Heart right ventricle (tissue), 16 donors: ENCODE measurements around the gene SMAD7. TPM values are rescaled to one million over a fixed set of nuclear protein-coding genes. Genes with fewer than 3 reads are reported as not detected.

Source experiments
- ATAC-seq, 8 donors: fragments of 200-7000 bp; cut with Tn5 transposase; one replicate each; pipeline ENCODE4 v1.9.1; 2020; ENCODE audit warnings: mild to moderate bottlenecking in 8 of 8, moderate library complexity in 8 of 8, moderate number of reproducible peaks in 1 of 8
- DNase-seq, 2 donors: peaks; one replicate each; pipeline ENCODE4 v3.0.0-alpha.2; 2020
- H3K27ac ChIP-seq, 10 donors: fragments of 200-600 bp; sonication (generic) in 2 of 10; one replicate each; pipeline versions ENCODE4 v1.5.0 to v1.8.0; 2020 to 2022; ENCODE audit warnings: mild to moderate bottlenecking in 3 of 10
- H3K27me3 ChIP-seq, 7 donors: fragments of 200-600 bp; one replicate each; pipeline ENCODE4 v1.8.0; 2021 to 2022; ENCODE audit warnings: mild to moderate bottlenecking in 2 of 7
- H3K36me3 ChIP-seq, 9 donors: fragments of 200-600 bp; sonication (generic) in 1 of 9; one replicate each; pipeline versions ENCODE4 v1.5.0 to v1.8.0; 2020 to 2022; ENCODE audit warnings: mild to moderate bottlenecking in 2 of 9
- H3K4me1 ChIP-seq, 9 donors: fragments of 200-600 bp; sonication (generic) in 1 of 9; one replicate each; pipeline versions ENCODE4 v1.5.0 to v1.8.0; 2020 to 2022; ENCODE audit warnings: mild to moderate bottlenecking in 4 of 9
- H3K4me3 ChIP-seq, 10 donors: fragments of 200-600 bp; sonication (generic) in 2 of 10; one replicate each; pipeline versions ENCODE4 v1.5.0 to v1.8.0; 2020 to 2022; ENCODE audit warnings: mild to moderate bottlenecking in 7 of 10, moderate library complexity in 2 of 10
- H3K9me3 ChIP-seq, 11 donors: fragments of 200-600 bp in 10 of 11; sonication (generic) in 2 of 11; one replicate each; pipeline versions ENCODE4 v1.5.0 to v1.8.0; 2013 to 2022; ENCODE audit warnings: mild to moderate bottlenecking in 2 of 11, control low read depth in 1 of 11, moderate library complexity in 1 of 11
- WGBS, 2 donors: extraction: QIAGEN DNeasy Blood & Tissue Kit; methylation state at CpG; one replicate each; pipeline ENCODE4 v1.1.7; 2013; ENCODE audit warnings: inconsistent platforms in 1 of 2; 5-methylcytosine and 5-hydroxymethylcytosine counted together
- intact Hi-C, 10 donors: fragments of 100-400 bp; cut with DNase I; formaldehyde crosslinking; loops; one replicate each; pipeline versions ENCODE4 v1.11.1 to v1.14.2; 2022
- polyA plus RNA-seq, 2 donors: library from polyadenylated mRNA; stranded (reverse); fragments of 200-250 nt; gene quantifications; one replicate each; pipeline ENCODE4 v1.2.3, GENCODE V29; 2013
- total RNA-seq, 10 donors: library from RNA; stranded (reverse); fragmentation: NEBNext Ultra II Directional in 3 of 10; extraction: Animal tissue kit (Norgen Biotek cat#: 25700) in 3 of 10; gene quantifications; one replicate each; pipeline versions ENCODE4 v1.2.1 to v1.2.4, GENCODE V29; 2021 to 2023
- TF ChIP-seq, protein P1 (sequence below), 9 donors: fragments of 200-600 bp; sonication (generic) in 2 of 9; IDR thresholded peaks; one replicate each; pipeline versions ENCODE4 v1.5.0 to v1.8.0; 2021 to 2022; ENCODE audit warnings: antibody characterized with exemption in 9 of 9, mild to moderate bottlenecking in 5 of 9, moderate library complexity in 1 of 9
- donor health status: Arrhythmogenic right ventricular cardiomyopathy.
- donor health status: ischemic (EF 13 %, LVEDD 7.1; RV severe dilation, severe dysfunction).
- donor health status: healthy with polysubstance abuse.
- donor health status: DM: no; HTN: yes; CAD: no.
- donor health status: DM: no; HTN: no; CAD: no.
- donor health status: ischemic (EF 25% LVEDD 6.9; RV normal size, moderate dysfunction).
- donor health status: ischemic (EF 25% LVEDD 5.7; RV mildly dilated, moderate dysfunction).
- donor health status: healthy.
- donor health status: DM: yes; HTN: yes; CAD: no.
- donor health status: Ischemic cardiomyopathy.
- donor health status: ischemic (EF 35%, LVEDD 5.7; RV mildly dilated, moderate dysfunction).
- donor health status: nonischemic (EF 11% LVEDD 7.7; RV severe dilation, severe dysfunction).
- donor health status: DM: yes; HTN: yes; CAD: no.
- donor health status: PGD.
- donor health status: ischemic (EF 29% LVEDD 5.4; RV normal size, mild dysfunction).
- donor health status: nonischemic (EF 23%, LVEDD 6.1; RV moderate dilation, normal function).

SMAD7 gene
- total and polyA plus RNA-seq, 12 donors = 6.7 to 28.6 (median 19.2) TPM

- Histone ChIP-seq H3K27ac (peak overlapping the region; percentile 8 to 71 (median 64)), H3K4me1 (peaks cover 89 to 100% (median 98%) of the 10 kb centered on the region in 9 donors), H3K36me3 (peaks cover 0 to 11% (median 0%) of the 10 kb centered on the region in 9 donors), H3K9me3 (no peaks in the 10 kb centered on the region), H3K4me3 (peak overlapping the region in 2 of 10 donors; percentile 7 to 17), H3K27me3 (no peaks in the 10 kb centered on the region)
- intact Hi-C loops = no loop called here
- DNase-seq (peak; percentile 40 to 65), ATAC-seq (peak; percentile 23 to 78 (median 56))
- 12 to 15% methylated on average over 9 of the region's 9 CpGs for WGBS, 2 donors
- TF ChIP-seq, protein P1, sequence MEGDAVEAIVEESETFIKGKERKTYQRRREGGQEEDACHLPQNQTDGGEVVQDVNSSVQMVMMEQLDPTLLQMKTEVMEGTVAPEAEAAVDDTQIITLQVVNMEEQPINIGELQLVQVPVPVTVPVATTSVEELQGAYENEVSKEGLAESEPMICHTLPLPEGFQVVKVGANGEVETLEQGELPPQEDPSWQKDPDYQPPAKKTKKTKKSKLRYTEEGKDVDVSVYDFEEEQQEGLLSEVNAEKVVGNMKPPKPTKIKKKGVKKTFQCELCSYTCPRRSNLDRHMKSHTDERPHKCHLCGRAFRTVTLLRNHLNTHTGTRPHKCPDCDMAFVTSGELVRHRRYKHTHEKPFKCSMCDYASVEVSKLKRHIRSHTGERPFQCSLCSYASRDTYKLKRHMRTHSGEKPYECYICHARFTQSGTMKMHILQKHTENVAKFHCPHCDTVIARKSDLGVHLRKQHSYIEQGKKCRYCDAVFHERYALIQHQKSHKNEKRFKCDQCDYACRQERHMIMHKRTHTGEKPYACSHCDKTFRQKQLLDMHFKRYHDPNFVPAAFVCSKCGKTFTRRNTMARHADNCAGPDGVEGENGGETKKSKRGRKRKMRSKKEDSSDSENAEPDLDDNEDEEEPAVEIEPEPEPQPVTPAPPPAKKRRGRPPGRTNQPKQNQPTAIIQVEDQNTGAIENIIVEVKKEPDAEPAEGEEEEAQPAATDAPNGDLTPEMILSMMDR (IDR thresholded peaks at IDR 0.05) = no peak
Observed at GRCh38 chr18:48928787-48929186, 22.0 kb downstream of the SMAD7 start.

GRCh38 chr18:48927286-48928080 is 23.3 kb downstream of the SMAD7 start:
- 72 to 73% methylated on average over 11 of the region's 11 CpGs for WGBS, 2 donors
- Histone ChIP-seq H3K9me3 (no peaks in the 10 kb centered on the region), H3K27me3 (no peaks in the 10 kb centered on the region), H3K4me3 (no peak overlapping the region), H3K36me3 (peaks cover 0 to 15% (median 0%) of the 10 kb centered on the region in 9 donors), H3K27ac (peak overlapping the region in 3 of 10 donors; percentile 58 to 66 (median 63)), H3K4me1 (peaks cover 86 to 100% (median 98%) of the 10 kb centered on the region in 9 donors)
- ATAC-seq (no peak), DNase-seq (no peak)
- TF ChIP-seq, protein P1 (IDR thresholded peaks at IDR 0.05) = no peak
- intact Hi-C loops = no loop called here

DNA sequence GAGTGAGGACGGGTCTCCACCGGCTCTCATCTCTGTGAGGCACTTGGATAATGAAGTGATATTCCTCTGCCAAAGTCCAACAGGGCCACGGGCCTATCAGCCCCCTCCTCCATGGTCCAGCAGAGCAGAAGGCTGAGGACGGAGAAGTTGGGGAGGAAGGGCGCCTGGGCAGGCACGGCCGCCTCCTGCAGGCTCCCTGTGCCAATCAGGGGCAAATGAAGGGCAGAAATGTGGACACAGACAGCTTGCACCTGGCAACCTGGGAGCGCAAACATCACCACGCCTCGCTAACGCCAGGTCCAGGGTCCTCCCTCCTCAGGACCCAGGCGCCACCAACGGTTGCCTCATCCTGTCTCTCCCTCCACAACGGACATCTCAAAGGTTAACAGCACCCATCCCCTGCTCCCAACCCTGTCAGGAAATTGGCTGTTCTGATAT is 24.3 kb downstream of the SMAD7 start:
- H3K4me1 ChIP-seq = peaks cover 80 to 100% (median 96%) of the 10 kb centered on the region in 9 donors
- DNase-seq (no peak), ATAC-seq (peak in 1 of 8 donors; percentile 1)
- H3K36me3 ChIP-seq = peaks cover 0 to 18% (median 0%) of the 10 kb centered on the region in 9 donors
- WGBS, 2 donors = 64 to 67% methylated on average over 14 of the region's 14 CpGs
- TF ChIP-seq, protein P1 (IDR thresholded peaks at IDR 0.05) = no peak
- H3K27me3 ChIP-seq = no peaks in the 10 kb centered on the region
- intact Hi-C loops = no loop called here
- H3K4me3 ChIP-seq = no peak overlapping the region
- peak overlapping the region in 3 of 10 donors; percentile 1 to 63 (median 5) for H3K27ac ChIP-seq
- no peaks in the 10 kb centered on the region for H3K9me3 ChIP-seq

GRCh38 chr18:48925491-48925780 is 25.3 kb downstream of the SMAD7 start:
- DNase-seq (no peak), ATAC-seq (no peak)
- peaks cover 76 to 100% (median 86%) of the 10 kb centered on the region in 9 donors for H3K4me1 ChIP-seq
- intact Hi-C loops = no loop called here
- H3K36me3 ChIP-seq = peaks cover 0 to 25% (median 4%) of the 10 kb centered on the region in 9 donors
- peak overlapping the region in 6 of 10 donors; percentile 49 to 86 (median 69) for H3K27ac ChIP-seq
- TF ChIP-seq, protein P1 (IDR thresholded peaks at IDR 0.05) = no peak
- H3K9me3 ChIP-seq = no peaks in the 10 kb centered on the region
- H3K4me3 ChIP-seq = no peak overlapping the region
- WGBS, 2 donors = 85 to 90% methylated on average over 3 of the region's 3 CpGs
- H3K27me3 ChIP-seq = no peaks in the 10 kb centered on the region
